AG08395 (cell line): ENCODE results near the gene SLC40A1.

ENCODE experiments used
- DNase-seq: peaks from one replicate; pipeline ENCODE4 v3.0.0; 2012; ENCODE audit warnings: mixed read lengths, low spot score

Gene SLC40A1

DNA sequence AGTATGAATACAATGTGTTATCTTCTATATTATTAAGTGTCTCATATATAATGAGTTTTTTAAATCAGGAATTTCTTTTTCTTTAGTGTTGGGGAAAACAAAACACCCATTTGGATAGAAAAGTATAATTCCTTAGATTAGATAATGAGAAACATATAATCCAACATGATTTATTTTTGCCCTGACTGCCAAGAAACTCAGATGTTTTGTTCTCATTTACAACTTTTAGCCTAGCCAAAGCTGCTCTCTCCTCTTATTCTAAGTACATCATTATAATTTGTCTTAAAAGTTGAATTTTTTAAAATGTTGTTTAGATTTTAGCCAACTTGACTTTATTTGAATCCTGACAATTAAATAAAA lies 68.6 kb downstream of the SLC40A1 start:
- no peak for DNase-seq

DNA sequence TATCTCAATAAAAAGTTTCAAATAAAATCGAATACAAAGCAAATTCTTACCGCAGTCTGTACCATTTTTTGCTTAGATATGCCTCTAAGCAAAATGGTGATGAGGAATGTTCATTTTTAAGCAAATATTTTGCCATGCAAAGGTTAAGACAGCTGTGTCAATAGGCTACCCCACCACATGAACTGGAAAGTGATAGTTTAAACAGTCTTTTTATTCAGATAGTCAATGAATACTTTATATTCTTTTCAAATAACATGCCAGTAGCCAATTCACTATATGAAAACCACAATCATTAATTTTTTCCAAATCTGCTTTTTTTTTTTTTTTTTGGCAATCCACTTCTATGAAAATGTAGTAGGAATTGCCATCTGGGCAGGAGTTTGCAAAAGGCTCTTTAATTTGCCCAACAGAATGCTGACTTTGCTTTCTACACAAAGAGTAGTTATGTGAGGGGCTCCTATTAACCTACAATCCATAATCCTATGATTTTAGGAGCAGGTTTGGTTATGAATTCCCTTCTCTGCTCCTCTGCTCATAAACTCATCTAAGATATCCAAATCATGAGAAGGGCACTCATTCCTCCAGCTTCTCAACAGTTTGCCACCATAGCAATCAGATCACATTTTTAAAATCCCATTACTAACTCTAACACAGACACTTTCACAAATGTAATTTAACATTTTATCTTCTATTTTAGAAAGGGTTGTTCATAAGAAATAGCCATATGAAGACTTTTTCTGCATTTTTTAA lies 69.2 kb downstream of the SLC40A1 start:
- no peak for DNase-seq
